HEK293 (cell line): ENCODE measurements around the gene CBX7.

ENCODE experiments used
- CTCF ChIA-PET: fragments of 350-600 bp; formaldehyde crosslinking; extraction: SDS; loops from one replicate; lab custom pipeline; 2021; ENCODE audit warnings: antibody characterized with exemption; lab: Yijun Ruan, JAX
- POLR2A ChIA-PET: fragments of 300-600 bp; formaldehyde crosslinking; extraction: SDS; loops from one replicate; lab custom pipeline; 2020; ENCODE audit warnings: antibody characterized with exemption, inconsistent platforms; lab: Yijun Ruan, JAX
- H3K27ac ChIP-seq: fragments of 200-500 bp; sonication (Bioruptor generic); 2 replicates; pipeline ENCODE4 v1.5.1; 2014; ENCODE audit warnings: low read depth, low read length, control low read depth, inconsistent platforms; ENCODE audit errors: extremely low read depth
- H3K36me3 ChIP-seq, 2 experiments: fragments of 200-500 bp in 1 of 2; sonication (Bioruptor generic) in 1 of 2; 1 replicate in 1 of 2; 2 replicates in 1 of 2; pipeline ENCODE4 v1.5.1; 2014 to 2017; ENCODE audit warnings: inconsistent platforms in 2 of 2, low read length in 2 of 2; ENCODE audit not compliant: control insufficient read depth in 2 of 2, insufficient read depth in 1 of 2
- H3K4me1 ChIP-seq: fragments of 200-500 bp; sonication (Bioruptor generic); 2 replicates; pipeline ENCODE4 v1.5.1; 2014; ENCODE audit warnings: mild to moderate bottlenecking, low read length, inconsistent platforms; ENCODE audit not compliant: control insufficient read depth, insufficient read depth
- H3K4me3 ChIP-seq: 2 replicates; pipeline ENCODE4 v1.5.1; 2011; ENCODE audit warnings: low read depth, mild to moderate bottlenecking, control low read depth, low read length, moderate library complexity
- H3K9me3 ChIP-seq: fragments of 200-500 bp; sonication (Bioruptor generic); 2 replicates; pipeline ENCODE4 v1.5.1; 2014; ENCODE audit warnings: low read depth, low read length, inconsistent platforms; ENCODE audit not compliant: control insufficient read depth, insufficient read depth
- BCL11A ChIP-seq: fragments of 450-650 bp; formaldehyde crosslinking; IDR thresholded peaks from 2 replicates; pipeline ENCODE4 v1.5.1; 2016; ENCODE audit warnings: low read depth, missing biosample characterization, missing genetic modification characterization
- GLI2 ChIP-seq: fragments of 450-650 bp; formaldehyde crosslinking; IDR thresholded peaks from 2 replicates; pipeline ENCODE4; 2017; ENCODE audit warnings: missing biosample characterization, missing genetic modification characterization, low read depth, borderline replicate concordance
- KLF1 ChIP-seq: fragments of 450-650 bp; formaldehyde crosslinking; IDR thresholded peaks from 2 replicates; pipeline ENCODE4 v1.5.1; 2016; ENCODE audit warnings: missing biosample characterization, missing genetic modification characterization
- OSR2 ChIP-seq: fragments of 450-650 bp; formaldehyde crosslinking; IDR thresholded peaks from 2 replicates; pipeline ENCODE4 v1.5.1; 2016; ENCODE audit warnings: missing biosample characterization, missing genetic modification characterization
- SETDB1 ChIP-seq: IDR thresholded peaks from one replicate; pipeline ENCODE4 v1.6.1; 2017; ENCODE audit warnings: mild to moderate bottlenecking, low read length, moderate library complexity, mixed read lengths; ENCODE audit not compliant: insufficient read length
- SP7 ChIP-seq: fragments of 450-650 bp; formaldehyde crosslinking; IDR thresholded peaks from 2 replicates; pipeline ENCODE4 v1.5.1; 2016; ENCODE audit warnings: missing biosample characterization, missing genetic modification characterization
- ZBTB8A ChIP-seq: fragments of 450-650 bp; formaldehyde crosslinking; IDR thresholded peaks from 2 replicates; pipeline ENCODE4 v1.5.1; 2016; ENCODE audit warnings: missing biosample characterization, missing genetic modification characterization
- ZFP37 ChIP-seq: fragments of 450-650 bp; formaldehyde crosslinking; IDR thresholded peaks from 2 replicates; pipeline ENCODE4 v1.5.1; 2016; ENCODE audit warnings: missing biosample characterization, missing genetic modification characterization
- ZFP41 ChIP-seq: fragments of 450-650 bp; formaldehyde crosslinking; IDR thresholded peaks from 2 replicates; pipeline ENCODE4 v1.5.1; 2016; ENCODE audit warnings: missing biosample characterization, missing genetic modification characterization, borderline replicate concordance
- ZNF114 ChIP-seq: fragments of 450-650 bp; formaldehyde crosslinking; IDR thresholded peaks from 2 replicates; pipeline ENCODE4 v1.5.0; 2017; ENCODE audit warnings: missing biosample characterization, missing genetic modification characterization
- ZNF16 ChIP-seq: fragments of 450-650 bp; formaldehyde crosslinking; IDR thresholded peaks from 2 replicates; pipeline ENCODE4 v1.5.1; 2016; ENCODE audit warnings: low read depth, missing biosample characterization, missing genetic modification characterization
- ZNF274 ChIP-seq, 2 experiments: fragments of 200-500 bp in 1 of 2; fragments of 450-650 bp in 1 of 2; sonication (Bioruptor generic) in 1 of 2; formaldehyde crosslinking in 1 of 2; IDR thresholded peaks; 2 replicates each; pipeline versions ENCODE4 v1.5.1 to v1.6.1; 2014 to 2016; ENCODE audit warnings: borderline replicate concordance in 1 of 2, inconsistent platforms in 1 of 2, low read length in 1 of 2, missing biosample characterization in 1 of 2, missing genetic modification characterization in 1 of 2
- ZNF354C ChIP-seq: fragments of 450-650 bp; formaldehyde crosslinking; IDR thresholded peaks from 2 replicates; pipeline ENCODE4 v1.5.1; 2016; ENCODE audit warnings: missing biosample characterization, missing genetic modification characterization, low read depth, borderline replicate concordance
- ZNF426 ChIP-seq: fragments of 450-650 bp; formaldehyde crosslinking; IDR thresholded peaks from 2 replicates; pipeline ENCODE4 v1.5.1; 2017; ENCODE audit warnings: missing biosample characterization, missing genetic modification characterization, mild to moderate bottlenecking, inconsistent platforms, moderate library complexity
- ZNF558 ChIP-seq: fragments of 450-650 bp; formaldehyde crosslinking; IDR thresholded peaks from 2 replicates; pipeline ENCODE4 v1.5.1; 2016; ENCODE audit warnings: missing biosample characterization, missing genetic modification characterization
- ZNF571 ChIP-seq: fragments of 450-650 bp; formaldehyde crosslinking; IDR thresholded peaks from 2 replicates; pipeline ENCODE4 v1.5.0; 2017; ENCODE audit warnings: missing biosample characterization, missing genetic modification characterization
- ZNF621 ChIP-seq: fragments of 450-650 bp; formaldehyde crosslinking; IDR thresholded peaks from 2 replicates; pipeline ENCODE4 v1.5.1; 2017; ENCODE audit warnings: missing biosample characterization, missing genetic modification characterization
- ZNF768 ChIP-seq: fragments of 450-650 bp; formaldehyde crosslinking; IDR thresholded peaks from 2 replicates; pipeline ENCODE4 v1.5.1; 2018; ENCODE audit warnings: missing biosample characterization, mild to moderate bottlenecking, missing genetic modification characterization
- ZNF777 ChIP-seq: fragments of 450-650 bp; formaldehyde crosslinking; IDR thresholded peaks from 2 replicates; pipeline ENCODE4 v1.5.1; 2017; ENCODE audit warnings: missing biosample characterization, missing genetic modification characterization, borderline replicate concordance
- TF ChIP-seq, protein P1 (sequence below): fragments of 450-650 bp; formaldehyde crosslinking; IDR thresholded peaks from 2 replicates; pipeline ENCODE4 v1.5.1; 2016; ENCODE audit warnings: missing biosample characterization, missing genetic modification characterization
- TF ChIP-seq, protein P2 (sequence below): fragments of 450-650 bp; formaldehyde crosslinking; IDR thresholded peaks from 2 replicates; pipeline ENCODE4 v1.5.1; 2017; ENCODE audit warnings: missing biosample characterization, missing genetic modification characterization
- TF ChIP-seq, protein P3 (sequence below): fragments of 450-650 bp; formaldehyde crosslinking; IDR thresholded peaks from 2 replicates; pipeline ENCODE4 v1.5.1; 2016; ENCODE audit warnings: missing biosample characterization, missing genetic modification characterization
- TF ChIP-seq, protein P4 (sequence below): fragments of 450-650 bp; formaldehyde crosslinking; IDR thresholded peaks from 2 replicates; pipeline ENCODE4 v1.5.1; 2016; ENCODE audit warnings: missing biosample characterization, missing genetic modification characterization, borderline replicate concordance

Gene CBX7

DNA sequence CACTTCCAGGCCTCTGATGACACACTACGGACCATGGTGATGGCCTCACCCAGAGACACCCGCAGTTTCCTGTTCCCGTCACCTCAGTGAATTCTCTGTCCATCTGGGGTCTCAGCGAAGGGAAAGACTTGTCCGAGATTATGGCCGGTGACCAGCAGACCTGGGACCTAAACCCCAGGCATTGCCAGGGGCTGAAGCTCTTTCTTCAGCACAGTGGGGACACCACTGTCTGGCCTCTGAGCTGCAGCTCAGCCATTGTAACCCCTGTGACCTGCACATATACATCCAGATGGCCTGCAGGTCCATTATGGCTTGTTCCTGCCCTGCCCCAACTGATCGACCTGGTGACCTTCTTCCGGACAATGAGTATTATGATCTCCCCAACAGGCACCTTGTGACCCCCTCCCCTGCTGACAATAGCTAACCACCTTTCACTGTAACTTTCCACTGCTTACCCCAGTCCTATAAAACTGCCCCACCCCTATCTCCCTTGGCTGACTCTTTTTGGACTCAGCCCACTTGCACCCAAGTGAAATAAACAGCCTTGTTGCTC lies 22.3 kb downstream of the CBX7 start:
- H3K4me3 ChIP-seq = no peak overlapping the region
- H3K4me1 ChIP-seq = no peaks in the 10 kb centered on the region
- TF ChIP-seq ZNF274 (IDR thresholded peaks at IDR 0.05; ENCODE audit: low read length) (no peak), ZNF274 (tag by site-specific recombination; IDR thresholded peaks at IDR 0.05; ENCODE audit: borderline replicate concordance) (no peak), SP7 (tag by site-specific recombination) (no peak), OSR2 (tag by site-specific recombination) (no peak), BCL11A (tag by site-specific recombination) (no peak), KLF1 (tag by site-specific recombination) (no peak), ZNF558 (tag by site-specific recombination) (no peak), ZNF16 (tag by site-specific recombination) (no peak)
- TF ChIP-seq, protein P1, sequence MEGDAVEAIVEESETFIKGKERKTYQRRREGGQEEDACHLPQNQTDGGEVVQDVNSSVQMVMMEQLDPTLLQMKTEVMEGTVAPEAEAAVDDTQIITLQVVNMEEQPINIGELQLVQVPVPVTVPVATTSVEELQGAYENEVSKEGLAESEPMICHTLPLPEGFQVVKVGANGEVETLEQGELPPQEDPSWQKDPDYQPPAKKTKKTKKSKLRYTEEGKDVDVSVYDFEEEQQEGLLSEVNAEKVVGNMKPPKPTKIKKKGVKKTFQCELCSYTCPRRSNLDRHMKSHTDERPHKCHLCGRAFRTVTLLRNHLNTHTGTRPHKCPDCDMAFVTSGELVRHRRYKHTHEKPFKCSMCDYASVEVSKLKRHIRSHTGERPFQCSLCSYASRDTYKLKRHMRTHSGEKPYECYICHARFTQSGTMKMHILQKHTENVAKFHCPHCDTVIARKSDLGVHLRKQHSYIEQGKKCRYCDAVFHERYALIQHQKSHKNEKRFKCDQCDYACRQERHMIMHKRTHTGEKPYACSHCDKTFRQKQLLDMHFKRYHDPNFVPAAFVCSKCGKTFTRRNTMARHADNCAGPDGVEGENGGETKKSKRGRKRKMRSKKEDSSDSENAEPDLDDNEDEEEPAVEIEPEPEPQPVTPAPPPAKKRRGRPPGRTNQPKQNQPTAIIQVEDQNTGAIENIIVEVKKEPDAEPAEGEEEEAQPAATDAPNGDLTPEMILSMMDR (tag by site-specific recombination) = no peak
- TF ChIP-seq, protein P2, sequence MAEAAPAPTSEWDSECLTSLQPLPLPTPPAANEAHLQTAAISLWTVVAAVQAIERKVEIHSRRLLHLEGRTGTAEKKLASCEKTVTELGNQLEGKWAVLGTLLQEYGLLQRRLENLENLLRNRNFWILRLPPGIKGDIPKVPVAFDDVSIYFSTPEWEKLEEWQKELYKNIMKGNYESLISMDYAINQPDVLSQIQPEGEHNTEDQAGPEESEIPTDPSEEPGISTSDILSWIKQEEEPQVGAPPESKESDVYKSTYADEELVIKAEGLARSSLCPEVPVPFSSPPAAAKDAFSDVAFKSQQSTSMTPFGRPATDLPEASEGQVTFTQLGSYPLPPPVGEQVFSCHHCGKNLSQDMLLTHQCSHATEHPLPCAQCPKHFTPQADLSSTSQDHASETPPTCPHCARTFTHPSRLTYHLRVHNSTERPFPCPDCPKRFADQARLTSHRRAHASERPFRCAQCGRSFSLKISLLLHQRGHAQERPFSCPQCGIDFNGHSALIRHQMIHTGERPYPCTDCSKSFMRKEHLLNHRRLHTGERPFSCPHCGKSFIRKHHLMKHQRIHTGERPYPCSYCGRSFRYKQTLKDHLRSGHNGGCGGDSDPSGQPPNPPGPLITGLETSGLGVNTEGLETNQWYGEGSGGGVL = no peak
- no peaks in the 10 kb centered on the region for H3K36me3 ChIP-seq
- no peak overlapping the region for H3K27ac ChIP-seq
- CTCF ChIA-PET = interaction anchor here (0.6 to 0.8 kb wide), 3 partner anchors 13 to 314 kb away, joined by 3 to 4 read pairs (median 3); no protein-coding TSS in a partner anchor
- POLR2A ChIA-PET = interaction anchor here (0.7 kb wide), 1 partner anchor 305 kb away, joined by 3 read pairs; no protein-coding TSS in a partner anchor
- H3K9me3 ChIP-seq = no peaks in the 10 kb centered on the region

DNA sequence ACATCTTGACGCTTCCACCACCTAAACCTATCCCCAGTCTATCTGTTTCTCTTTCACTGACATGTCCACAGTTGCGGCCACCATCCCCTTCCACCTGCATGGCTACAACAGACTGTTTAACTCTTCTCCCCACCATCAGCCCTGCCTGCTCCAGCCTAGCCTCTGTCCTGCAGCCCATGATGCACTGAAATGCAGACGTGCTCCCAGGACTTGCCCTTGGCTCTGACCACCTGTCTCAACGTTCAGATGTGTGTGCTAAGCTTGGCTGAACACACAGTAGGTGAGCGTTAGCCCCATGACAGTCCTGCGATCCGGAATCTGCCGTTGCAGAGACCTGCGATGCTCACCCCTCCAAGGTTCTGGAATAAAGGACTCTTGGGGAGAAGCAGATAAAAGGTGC lies 22.7 kb downstream of the CBX7 start:
- Histone ChIP-seq H3K36me3 (no peaks in the 10 kb centered on the region), H3K27ac (no peak overlapping the region), H3K9me3 (no peaks in the 10 kb centered on the region), H3K4me3 (no peak overlapping the region), H3K4me1 (no peaks in the 10 kb centered on the region)
- CTCF ChIA-PET = interaction anchor here (0.6 to 0.8 kb wide), 2 partner anchors 177 to 314 kb away, joined by 3 read pairs; no protein-coding TSS in a partner anchor
- POLR2A ChIA-PET = no interaction called here
- TF ChIP-seq ZNF777 (tag by site-specific recombination) (no peak), ZFP41 (tag by site-specific recombination) (no peak), ZBTB8A (no peak), ZNF426 (no peak), ZNF114 (tag by site-specific recombination) (no peak), SETDB1 (no peak), ZFP37 (tag by site-specific recombination) (no peak), ZNF621 (no peak), ZNF571 (tag by site-specific recombination) (no peak), ZNF354C (tag by site-specific recombination) (no peak), GLI2 (no peak), ZNF768 (no peak)
- TF ChIP-seq, protein P3, sequence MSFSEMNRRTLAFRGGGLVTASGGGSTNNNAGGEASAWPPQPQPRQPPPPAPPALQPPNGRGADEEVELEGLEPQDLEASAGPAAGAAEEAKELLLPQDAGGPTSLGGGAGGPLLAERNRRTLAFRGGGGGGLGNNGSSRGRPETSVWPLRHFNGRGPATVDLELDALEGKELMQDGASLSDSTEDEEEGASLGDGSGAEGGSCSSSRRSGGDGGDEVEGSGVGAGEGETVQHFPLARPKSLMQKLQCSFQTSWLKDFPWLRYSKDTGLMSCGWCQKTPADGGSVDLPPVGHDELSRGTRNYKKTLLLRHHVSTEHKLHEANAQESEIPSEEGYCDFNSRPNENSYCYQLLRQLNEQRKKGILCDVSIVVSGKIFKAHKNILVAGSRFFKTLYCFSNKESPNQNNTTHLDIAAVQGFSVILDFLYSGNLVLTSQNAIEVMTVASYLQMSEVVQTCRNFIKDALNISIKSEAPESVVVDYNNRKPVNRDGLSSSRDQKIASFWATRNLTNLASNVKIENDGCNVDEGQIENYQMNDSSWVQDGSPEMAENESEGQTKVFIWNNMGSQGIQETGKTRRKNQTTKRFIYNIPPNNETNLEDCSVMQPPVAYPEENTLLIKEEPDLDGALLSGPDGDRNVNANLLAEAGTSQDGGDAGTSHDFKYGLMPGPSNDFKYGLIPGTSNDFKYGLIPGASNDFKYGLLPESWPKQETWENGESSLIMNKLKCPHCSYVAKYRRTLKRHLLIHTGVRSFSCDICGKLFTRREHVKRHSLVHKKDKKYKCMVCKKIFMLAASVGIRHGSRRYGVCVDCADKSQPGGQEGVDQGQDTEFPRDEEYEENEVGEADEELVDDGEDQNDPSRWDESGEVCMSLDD (tag by site-specific recombination) = no peak
- TF ChIP-seq, protein P4, sequence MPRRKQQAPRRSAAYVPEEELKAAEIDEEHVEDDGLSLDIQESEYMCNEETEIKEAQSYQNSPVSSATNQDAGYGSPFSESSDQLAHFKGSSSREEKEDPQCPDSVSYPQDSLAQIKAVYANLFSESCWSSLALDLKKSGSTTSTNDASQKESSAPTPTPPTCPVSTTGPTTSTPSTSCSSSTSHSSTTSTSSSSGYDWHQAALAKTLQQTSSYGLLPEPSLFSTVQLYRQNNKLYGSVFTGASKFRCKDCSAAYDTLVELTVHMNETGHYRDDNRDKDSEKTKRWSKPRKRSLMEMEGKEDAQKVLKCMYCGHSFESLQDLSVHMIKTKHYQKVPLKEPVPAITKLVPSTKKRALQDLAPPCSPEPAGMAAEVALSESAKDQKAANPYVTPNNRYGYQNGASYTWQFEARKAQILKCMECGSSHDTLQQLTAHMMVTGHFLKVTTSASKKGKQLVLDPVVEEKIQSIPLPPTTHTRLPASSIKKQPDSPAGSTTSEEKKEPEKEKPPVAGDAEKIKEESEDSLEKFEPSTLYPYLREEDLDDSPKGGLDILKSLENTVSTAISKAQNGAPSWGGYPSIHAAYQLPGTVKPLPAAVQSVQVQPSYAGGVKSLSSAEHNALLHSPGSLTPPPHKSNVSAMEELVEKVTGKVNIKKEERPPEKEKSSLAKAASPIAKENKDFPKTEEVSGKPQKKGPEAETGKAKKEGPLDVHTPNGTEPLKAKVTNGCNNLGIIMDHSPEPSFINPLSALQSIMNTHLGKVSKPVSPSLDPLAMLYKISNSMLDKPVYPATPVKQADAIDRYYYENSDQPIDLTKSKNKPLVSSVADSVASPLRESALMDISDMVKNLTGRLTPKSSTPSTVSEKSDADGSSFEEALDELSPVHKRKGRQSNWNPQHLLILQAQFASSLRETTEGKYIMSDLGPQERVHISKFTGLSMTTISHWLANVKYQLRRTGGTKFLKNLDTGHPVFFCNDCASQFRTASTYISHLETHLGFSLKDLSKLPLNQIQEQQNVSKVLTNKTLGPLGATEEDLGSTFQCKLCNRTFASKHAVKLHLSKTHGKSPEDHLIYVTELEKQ = no peak
